Endothelial cell of hepatic sinusoid (primary cell): Measurements from ENCODE around the gene TRNAU1AP.
"Not testable (repeated sequence)": the region's sequence is repeated elsewhere in the genome, so short reads cannot be mapped to it uniquely, and the experiment has no call there.

Source experiments
- in situ Hi-C: cut with HindIII; loops from 2 replicates; pipeline ENCODE4 v1.10.0; 2017; ENCODE audit warnings: low sequenced_read_pairs

TRNAU1AP gene

DNA sequence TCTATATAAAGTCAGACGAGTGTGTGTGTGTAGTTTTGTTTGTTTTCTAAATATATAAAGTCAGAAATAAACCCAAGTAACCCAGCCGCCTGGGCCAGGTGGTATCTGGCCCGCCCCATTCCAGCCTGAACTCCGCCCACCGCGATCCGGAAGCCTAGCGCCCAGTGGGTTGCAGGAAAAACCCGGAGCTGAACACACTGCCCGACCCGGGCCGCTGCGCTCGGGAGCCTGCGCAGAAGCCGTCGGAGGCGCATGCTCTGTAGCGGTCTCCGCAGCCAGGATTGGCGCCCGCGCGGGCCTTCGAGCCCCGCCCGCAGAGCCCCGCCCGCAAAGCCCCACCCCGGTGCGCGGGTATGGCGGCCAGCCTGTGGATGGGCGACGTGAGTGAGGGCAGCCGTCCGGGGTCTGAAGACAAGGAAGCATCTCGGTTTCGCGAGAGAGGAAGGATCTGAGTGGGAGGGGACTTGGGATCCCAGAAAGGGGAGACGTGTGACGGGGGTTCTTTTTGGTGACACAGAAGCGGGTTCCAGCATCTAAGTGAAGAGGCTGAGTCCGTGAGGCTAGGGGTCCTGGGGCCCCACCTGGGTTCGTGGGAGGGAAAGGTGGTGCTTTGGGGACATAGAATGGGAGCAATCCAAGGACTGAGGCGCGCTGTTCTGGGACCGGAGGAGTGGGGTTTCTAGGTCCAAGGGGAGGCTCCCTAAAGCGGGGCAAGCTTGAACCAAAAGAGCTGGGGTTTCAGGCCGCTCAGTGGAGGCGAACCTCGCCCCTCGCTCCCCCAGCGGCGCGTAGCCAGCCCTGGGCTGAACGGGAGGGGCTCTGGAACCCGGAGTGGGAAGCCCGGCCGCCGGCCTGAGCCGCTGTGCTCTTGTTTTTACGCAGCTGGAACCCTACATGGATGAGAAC is at the start of gene TRNAU1AP:
Gene TRNAU1AP (plus strand): TSS at position 328 of the 906 bp plus-strand sequence. CDS start 26 bp downstream, at position 354.
- in situ Hi-C loops: no loop called here

DNA sequence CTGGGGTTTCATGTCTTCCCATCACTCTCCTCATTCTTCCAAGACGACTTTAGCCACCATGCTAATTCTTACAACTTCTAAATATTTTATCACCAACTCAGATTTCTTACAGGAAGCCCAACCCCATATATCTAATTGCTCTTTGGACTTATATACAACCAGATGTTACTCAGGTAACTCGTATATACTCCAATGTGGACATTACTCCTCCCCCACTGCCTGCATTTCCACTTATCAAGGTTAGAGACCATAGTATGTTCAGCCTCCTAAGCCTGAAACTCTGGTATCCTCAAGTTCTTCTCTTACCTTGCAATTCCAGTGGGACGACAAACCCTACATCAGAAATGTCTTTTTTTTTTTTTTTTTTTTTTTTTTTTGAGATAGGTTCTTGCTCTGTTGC is 49.8 kb upstream of the TRNAU1AP start:
- in situ Hi-C loops: no loop called here

DNA sequence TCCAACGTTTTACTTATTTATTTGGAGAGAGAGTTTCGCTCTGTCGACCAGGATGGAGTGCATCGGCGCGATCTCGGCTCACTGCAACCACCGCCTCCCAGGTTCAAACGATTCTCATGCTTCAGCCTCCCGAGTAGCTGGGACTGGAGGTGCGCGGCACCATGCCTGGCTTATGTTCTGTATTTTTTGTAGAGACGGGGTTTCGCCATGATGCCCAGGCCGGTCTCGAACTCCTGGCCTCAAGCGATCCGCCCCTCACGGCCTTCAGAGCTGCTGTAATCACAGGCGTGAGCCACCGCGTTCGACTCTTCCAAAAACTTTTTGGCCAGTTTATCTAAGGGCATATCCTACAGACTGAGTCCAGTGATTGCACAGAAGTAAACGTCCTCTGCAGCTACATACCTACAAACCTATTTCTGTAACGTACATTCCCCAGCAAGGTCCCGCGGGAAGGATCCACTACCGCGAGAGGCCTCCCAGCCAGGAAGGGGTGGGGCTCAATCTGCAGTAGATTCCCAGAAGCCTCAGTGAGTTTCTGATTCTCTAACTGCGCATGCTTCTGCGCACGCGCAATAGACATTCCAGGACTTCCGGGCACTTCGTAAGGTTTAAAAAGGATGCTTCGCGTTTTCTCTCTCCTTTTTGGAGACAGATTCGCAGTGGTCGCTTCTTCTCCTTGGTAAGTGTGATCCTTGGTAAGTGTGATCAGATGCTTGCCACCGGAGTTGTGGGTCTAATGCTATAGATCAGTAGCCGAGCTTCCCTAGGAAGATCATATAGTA is 47.3 kb upstream of the TRNAU1AP start, which contains the start of gene RCC1:
Gene RCC1 (plus strand): TSS at position 638 of the 782 bp plus-strand sequence. CDS start 23,824 bp downstream, outside the sequence.
- in situ Hi-C loops: no loop called here

DNA sequence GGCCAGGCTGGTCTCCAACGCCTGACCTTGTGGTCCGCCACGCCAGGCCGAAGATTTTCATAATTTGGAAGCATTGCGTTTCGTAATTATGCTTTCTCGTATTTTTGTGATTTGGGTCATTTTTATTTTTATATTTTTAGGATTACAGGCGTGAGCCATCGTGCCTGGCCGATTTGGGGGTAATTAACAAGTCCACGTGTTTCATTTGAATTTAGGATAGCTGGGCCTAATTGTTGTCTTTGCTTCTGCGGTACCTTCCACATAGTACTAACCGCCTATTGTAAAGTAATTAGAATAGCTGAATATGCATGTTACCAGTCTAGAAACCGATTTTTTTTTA is 46.0 kb upstream of the TRNAU1AP start:
- in situ Hi-C loops: no loop called here

DNA sequence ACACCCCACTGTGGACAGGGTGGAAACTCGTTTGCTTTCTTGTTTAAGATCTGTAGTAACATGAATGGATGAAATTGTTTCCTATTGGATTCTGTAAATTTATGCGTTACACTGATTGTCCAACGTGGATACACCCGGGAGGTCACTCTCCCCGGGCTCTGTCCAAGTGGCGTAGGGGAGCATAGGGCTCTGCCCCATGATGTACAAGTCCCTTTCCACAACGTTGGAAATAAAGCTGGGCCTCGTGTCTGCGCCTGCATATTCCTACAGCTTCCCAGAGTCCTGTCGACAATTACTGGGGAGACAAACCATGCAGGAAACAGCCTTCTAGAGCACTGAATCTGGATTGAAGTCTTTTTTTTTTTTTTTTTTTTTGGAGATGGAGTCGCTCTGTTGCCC is 45.6 kb upstream of the TRNAU1AP start:
- in situ Hi-C loops: no loop called here

DNA sequence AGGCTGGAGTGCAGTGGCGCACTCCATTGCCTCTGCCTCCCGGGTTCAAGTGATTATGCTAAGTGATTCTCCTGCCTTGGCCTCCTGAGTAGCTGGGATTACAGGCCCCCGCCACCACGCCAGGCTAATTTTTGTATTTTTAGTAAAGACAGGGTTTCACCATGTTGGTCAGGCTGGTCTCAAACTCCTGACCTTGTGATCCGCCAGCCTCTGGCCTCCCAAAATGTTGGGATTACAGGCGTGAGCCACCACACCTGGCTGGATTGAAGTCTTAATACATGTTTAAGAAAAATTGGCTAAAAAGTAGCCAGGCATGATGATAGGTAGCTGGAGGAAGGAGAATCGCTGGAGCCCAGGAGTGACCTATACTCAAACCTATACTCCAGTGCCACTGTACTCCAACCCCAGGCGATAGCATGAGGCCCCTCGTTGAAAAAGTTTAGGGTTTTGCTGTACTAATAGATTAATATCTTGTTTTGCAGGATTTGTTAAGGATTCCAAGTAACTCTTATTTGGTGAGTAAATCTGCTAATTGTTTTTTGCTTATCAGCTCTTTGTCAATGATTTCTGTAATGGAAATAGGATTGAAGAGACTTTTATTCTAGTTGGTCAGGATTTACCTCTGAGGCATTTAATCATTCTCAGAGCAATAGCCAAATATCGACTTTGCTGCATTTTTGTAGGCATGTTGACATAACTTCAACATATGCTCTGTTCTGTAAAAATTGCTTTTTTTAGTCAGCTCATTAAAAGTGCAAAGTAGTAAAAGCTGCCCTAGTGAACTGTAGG is 45.0 kb upstream of the TRNAU1AP start:
- in situ Hi-C loops: no loop called here

DNA sequence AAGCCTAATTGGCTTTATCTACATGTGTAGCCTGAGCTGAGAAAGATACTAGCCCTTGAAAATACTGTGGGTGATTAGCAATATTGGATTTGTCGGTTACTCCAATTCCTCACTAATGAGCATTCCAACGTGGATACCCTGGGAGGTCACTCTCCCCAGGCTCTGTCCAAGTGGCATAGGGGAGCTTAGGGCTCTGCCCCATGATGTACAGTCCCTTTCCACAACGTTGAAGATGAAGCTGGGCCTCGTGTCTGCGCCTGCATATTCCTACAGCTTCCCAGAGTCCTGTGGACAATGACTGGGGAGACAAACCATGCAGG is 44.5 kb upstream of the TRNAU1AP start:
- in situ Hi-C loops: no loop called here

DNA sequence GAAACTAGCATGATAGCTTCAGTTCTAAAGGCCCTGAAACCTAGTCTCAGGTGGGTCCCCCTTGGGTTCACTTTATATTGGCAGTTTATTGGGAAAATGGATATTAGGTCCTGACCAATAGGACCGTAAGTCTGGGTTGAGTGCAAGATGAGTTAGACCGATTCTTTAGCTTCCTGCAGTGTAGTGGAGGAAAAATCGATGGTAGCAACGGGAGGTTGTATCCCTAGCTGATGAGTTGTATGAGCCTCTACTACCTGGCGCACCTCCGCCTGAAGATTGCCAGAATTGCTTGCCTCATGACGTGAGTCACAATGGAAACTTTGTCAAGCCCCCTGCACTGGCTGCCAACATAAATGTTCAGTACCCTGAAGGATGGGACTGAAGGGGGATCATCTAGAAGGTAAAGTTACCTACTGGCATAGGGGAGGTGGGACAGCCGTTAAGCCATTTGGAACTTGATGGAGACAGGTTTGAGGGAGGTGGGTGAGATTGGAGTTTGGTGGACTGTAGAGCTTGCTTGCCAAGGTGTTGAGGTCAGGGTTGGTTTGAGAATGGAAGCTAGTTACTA is 43.1 kb upstream of the TRNAU1AP start:
- in situ Hi-C loops: no loop called here

DNA sequence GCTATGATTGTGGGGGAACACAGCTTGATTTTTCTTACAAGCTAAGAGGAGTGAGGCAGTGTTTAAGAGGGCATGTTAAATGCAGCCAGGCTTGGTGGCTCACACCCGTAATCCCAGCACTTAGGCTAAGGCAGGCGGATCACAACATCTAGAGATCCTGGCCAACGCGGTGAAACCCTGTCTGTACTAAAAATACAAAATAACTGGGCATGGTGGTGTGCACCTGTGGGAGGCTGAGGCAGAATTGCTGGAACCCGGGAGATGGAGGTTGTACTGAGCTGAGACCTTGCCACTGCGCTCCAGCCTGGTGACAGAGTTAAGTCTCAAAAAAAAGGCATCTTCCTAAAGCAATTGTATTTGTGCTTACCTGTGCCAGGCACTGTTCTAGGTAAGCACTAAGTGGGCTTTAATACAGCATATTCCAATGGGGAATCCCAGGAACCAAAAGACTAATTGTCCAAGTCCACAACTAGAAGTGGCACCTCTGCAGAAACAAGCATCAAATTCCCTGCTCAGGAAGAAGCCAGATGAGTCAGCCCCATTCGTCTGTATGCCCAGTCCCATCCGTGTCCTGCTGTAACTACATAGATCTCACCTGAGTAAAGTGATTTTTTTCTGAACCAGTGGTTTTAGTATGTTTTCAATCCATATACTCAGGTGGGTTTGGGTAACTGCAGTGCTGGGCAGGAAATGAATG is 42.5 kb upstream of the TRNAU1AP start:
- in situ Hi-C loops: no loop called here

DNA sequence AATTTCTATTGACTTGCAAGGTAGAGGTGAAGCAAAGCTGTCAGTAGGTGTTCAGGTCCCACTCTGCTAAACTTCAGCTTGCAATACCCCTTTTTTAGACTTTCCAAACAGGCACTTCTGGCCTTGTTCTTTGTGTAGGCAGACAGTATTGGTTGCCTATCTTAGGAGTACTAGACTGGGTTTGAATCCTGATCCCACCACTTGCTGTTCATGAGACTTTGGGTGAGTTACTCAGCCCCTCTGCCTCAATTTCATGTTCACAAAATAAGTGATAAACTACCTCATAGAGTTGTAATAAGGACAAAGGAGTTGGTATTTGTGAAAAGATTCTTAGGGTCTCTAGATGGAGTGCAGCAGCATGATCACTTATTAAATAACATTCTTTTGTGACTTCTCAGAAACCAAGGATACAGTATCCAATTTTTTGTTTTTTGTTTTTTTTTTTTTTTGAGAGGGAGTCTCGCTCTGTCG is 41.9 kb upstream of the TRNAU1AP start:
- in situ Hi-C loops: no loop called here

DNA sequence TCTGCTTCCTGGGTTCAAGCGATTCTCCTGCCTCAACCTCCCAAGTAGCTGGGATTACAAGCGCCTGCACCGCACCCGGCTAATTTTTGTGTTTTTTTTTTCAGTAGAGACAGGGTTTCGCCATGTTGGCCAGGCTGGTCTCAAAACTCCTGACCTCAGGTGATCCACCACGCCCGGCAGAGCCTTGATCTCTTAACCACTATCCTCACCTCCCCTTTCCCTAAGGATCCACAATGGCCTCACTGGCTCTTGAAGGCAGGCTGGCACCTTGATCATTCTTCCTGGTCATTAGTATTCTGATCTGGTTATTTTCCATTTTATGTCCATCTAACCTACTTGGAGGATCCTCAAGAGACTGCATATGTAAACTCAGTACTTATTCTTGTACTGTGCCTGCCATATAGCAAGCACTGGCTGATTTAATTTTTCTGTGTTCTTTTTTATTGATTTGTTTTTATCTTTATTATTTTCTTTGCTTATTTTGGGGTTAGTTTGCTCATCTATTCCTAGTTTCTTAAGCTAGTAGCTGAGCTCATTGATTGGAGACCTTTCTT is 40.8 kb upstream of the TRNAU1AP start:
- in situ Hi-C loops: no loop called here

DNA sequence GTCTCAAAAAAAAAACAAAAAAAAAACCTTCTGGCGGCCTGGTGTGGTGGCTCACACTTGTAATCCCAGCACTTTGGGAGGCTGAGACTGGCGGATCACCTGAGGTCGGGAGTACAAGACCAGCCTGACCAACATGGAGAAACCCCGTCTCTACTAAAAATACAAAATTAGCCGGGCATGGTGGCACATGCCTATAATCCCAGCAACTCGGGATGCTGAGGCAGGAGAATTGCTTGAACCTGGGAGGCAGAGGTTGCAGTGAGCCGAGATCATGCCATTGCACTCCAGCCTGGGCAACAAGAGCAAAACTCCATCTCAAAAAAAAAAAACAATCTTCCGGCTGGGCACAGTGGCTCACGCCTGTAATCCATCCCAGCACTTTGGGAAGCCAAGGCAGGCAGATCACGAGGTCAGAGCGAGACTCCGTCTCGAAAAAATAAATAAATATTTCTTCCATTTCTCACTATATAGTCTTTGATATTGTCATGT is 38.4 kb upstream of the TRNAU1AP start:
- in situ Hi-C loops: not testable (repeated sequence)

DNA sequence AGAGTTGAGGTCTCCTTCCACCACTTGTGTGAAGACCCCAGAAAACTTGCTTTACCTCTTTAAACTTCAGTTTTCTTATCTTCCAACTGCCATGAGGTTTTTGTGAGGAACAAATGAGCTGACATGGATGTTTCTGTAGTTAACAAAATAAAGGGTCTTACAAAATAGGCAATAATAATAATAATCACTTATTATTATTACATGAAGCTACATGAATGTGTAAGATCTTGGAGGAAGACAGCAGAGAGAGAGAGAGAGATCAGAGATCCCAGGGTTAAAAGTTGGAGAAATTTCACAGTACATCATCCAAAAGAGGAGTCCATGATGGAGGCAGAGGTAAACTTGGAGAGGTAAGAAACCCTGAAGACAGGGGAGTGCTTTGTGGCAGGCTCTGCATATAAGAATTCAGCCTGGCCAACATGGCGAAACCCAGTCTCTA is 36.3 kb upstream of the TRNAU1AP start:
- in situ Hi-C loops: no loop called here

DNA sequence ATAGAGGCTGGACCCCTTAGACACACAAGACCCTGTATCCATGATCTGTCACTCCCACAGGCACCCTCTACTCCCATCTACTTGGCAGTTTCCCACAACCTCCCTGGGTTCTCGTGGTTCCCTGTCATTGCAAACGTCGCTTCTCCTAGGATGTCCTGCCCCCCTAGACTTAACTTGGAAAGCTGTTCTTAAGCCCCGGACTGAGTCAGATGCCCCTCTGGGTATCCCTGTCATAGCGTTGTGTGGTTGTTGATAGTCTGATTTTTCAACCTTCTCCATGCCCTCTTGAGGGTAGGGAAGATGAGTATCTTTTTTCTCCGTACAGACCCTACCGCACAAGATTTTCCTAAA is 35.3 kb upstream of the TRNAU1AP start:
- in situ Hi-C loops: no loop called here

DNA sequence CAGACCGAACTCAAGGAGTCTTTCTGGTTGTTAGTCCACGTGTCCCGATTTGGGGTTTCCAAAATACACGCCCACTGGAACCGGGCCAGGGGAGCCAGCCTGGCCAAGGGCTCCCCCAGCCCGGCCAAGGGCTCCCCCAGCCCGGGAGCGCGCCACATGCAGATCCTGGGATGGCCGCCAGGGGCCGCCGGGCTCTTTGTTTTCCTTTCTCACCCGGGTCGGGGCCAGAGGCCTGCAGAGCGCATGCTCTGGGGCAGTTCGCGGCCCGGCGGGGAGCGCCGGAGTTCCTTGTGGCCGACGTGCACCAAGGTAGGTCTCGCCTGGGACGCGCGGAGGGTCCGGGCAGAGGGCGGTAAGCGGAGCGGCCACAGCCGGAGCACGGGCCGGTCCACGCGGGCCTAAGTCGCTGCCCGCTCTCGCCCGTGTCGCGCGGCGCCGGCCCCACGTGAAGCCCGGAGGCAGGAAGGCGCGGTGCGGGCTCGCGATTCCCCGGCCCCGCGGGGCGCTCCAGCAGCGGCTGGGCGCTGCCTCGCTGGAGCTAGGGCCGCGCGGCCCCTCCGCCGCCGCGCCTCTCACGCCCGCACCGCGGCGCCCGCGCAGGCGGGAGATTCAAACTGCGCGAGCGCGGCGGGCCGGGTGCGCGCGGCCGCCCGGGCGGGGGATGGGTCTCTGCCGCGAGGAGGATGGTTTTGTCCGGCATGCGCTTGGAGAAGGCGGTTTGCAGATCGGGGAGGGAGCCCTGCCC is 34.7 kb upstream of the TRNAU1AP start:
- in situ Hi-C loops: no loop called here

DNA sequence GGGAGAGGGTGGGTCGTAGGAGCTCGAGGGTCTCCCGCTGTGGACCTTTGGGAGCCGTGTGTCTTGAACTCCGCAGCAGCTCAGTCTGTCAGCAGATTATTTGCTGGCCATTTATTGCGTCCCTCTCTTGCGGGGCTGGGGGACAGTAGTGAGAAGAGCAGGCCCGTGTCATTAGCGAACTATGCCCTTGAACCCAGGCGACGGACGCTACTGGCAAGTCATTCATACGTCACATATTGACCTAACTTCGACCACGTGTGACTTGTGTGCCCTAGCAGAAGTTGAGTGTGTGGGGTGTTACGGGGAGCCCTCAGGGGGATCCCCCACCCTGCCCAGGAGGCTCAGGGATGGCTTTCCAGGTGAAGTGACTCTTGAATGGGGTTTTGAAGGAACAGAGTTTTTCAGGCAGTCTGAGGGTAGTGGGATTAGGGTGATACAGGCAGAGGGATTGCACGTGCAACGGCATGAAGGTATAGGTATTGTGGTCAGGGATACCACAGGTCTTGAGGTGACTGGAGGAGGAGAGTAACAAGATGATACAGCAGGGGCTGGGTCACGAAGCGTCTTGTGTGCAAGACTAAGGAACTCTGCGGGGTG is 34.0 kb upstream of the TRNAU1AP start:
- in situ Hi-C loops: no loop called here

DNA sequence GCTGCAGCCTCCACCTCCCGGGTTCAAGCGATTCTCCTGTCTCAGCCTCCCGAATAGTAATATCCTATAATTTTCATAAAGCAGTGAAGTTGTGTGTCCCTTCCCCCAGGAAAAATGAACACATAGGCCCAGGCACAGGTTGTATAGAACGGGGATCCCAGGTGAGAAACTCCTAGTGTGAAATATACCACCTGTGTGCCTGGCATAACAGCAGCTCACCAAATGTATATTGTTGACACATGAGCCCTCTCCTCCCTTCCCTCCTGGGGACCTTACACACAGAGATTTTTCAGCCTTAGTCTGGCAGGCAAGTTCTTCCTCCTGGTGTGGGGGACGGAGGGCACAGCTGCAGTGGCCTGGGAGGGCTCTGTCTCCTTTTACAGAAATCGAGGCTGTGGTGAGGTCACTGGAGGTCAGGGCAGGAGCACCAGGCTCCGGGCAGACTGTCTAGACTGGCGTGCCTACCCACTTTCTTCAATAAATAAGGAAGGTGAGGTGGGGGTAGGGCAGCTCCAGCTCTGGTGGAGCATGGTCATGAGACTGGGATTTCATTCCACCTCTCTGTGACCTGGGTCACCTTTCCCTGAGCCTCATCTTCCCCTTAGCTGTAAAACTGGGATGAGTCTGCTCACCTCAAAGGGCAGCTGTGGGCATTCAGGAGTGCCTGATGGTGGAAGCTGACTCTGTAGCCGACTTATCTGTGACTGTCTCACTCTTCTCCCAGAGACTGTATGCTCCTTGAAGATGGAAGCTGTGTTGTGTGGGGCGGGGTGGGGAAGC is 32.7 kb upstream of the TRNAU1AP start:
- in situ Hi-C loops: no loop called here

DNA sequence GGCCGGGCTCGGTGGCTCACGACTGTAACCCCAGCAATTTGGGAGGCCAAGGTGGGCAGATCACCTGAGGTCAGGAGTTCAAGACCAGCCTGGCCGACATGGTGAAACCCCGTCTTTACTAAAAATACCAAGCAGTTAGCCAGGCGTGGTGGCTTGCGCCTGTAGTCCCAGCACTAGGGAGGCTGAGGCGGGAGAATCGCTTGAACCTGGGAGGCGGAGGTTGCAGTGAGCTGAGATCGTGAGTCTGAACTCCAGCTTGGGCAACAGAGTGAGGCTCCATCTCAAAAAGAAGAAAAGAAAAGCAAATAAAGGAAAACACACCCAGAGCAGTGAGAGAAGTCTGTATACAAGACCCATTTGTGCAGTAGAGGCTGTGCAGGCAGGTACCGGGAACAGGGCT is 32.1 kb upstream of the TRNAU1AP start:
- in situ Hi-C loops: not testable (repeated sequence)
